ENCODE data around the gene CAB39. TPM values are rescaled to one million over a fixed set of nuclear protein-coding genes. Genes with fewer than 3 reads are reported as not detected.
"Not testable (repeated sequence)": the region's sequence is repeated elsewhere in the genome, so short reads cannot be mapped to it uniquely, and the experiment has no call there.

CAB39 gene
- total RNA-seq, 1 donor = 86.4 TPM

DNA sequence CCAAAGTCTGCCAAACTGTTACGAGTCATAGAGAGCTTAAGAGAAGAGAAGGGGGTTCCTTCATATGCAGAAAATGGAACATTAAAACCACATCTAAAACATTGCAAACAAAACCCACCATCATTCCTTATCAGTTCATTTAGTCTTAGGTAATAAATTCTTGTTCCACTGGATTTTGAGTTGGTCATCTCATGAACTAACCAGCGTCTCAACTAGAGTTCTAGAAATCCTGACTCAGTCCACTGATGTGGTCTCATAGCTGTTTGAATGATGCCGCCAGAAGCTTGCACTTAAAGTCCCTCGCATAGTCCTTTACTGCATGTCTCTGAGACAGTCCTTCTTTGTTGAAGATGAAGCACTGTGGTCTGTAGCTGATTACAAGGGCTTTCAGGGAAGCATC is 15.0 kb upstream of the CAB39 start:
- no peak overlapping the region for H3K4me3 ChIP-seq (ENCODE audit: low read depth, low read length)
- no peak for TF ChIP-seq CTCF (IDR thresholded peaks at IDR 0.05; ENCODE audit: insufficient read depth, low read depth, low read length)
- no peak for DNase-seq (ENCODE audit: low read depth)

DNA sequence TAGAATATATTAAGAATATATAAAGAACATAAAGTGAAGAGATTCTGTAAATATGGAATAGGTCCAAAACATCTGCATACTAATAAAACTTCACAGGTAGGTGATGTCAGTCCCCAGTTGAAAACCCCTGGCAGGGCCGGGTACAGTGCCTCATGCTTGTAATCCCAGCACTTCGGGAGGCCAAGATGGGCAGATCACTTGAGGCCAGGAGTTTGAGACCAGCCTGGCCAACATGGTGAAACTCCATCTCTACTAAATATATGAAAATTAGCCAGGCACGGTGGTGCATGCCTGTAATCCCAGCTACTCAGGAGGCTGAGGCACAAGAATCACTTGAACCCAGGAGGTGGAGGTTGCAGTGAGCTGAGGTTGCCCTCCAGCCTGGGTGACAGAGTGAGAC is 13.9 kb upstream of the CAB39 start:
- not testable (repeated sequence) for H3K4me3 ChIP-seq (ENCODE audit: low read depth, low read length); DNase-seq (ENCODE audit: low read depth)

DNA sequence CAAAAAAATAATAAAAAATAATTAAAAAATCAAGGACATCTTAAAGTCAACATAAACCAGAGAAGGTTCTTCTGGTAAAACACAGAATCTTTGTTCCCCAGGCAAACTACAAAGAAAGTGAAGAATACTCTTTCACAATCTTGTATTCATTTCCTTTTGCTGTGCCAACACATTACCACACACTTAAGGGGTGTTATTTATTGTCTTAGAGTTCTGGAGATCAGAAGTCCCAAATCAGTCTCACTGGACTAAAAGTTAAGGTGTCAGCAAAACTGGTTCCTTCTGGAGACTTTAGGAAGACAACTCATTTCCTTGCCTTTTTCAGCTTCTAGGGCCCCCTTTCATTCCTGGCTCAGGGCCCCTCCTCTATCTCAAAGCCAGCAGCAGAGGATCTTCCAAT is 12.2 kb upstream of the CAB39 start:
- TF ChIP-seq CTCF (IDR thresholded peaks at IDR 0.05; ENCODE audit: insufficient read depth, low read depth, low read length) = no peak
- no peak for DNase-seq (ENCODE audit: low read depth)
- no peak overlapping the region for H3K4me3 ChIP-seq (ENCODE audit: low read depth, low read length)

DNA sequence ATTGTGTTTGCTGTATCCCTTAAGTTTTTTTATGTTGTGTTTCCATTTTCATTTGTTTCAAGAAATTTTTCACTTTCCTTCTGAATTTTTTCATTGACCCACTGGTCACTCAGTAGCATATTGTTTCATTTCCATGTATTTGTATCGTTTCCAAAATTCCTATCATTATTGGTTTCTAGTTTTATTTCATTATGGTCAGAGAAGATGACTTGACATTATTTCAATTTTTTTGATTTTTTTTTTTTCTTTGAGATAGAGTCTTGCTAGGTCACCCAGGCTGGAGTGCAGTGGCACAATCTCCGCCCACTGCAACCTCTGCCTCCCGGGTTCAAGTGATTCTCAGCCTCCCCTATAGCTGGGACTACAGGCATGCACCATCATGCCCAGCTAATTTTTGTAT is 11.3 kb upstream of the CAB39 start:
- no peak overlapping the region for H3K4me3 ChIP-seq (ENCODE audit: low read depth, low read length)
- TF ChIP-seq CTCF (IDR thresholded peaks at IDR 0.05; ENCODE audit: insufficient read depth, low read depth, low read length) = no peak
- DNase-seq (ENCODE audit: low read depth) = no peak

GRCh38 chr2:230702457-230702856 is 10.2 kb upstream of the CAB39 start:
- not testable (repeated sequence) for H3K4me3 ChIP-seq (ENCODE audit: low read depth, low read length); DNase-seq (ENCODE audit: low read depth)

- no peak for TF ChIP-seq CTCF (IDR thresholded peaks at IDR 0.05; ENCODE audit: insufficient read depth, low read depth, low read length)
- no peak overlapping the region for H3K4me3 ChIP-seq (ENCODE audit: low read depth, low read length)
- no peak for DNase-seq (ENCODE audit: low read depth)
Measured at GRCh38 chr2:230703514-230703913, 9.1 kb upstream of the CAB39 start.

GRCh38 chr2:230706053-230706521 is 6.6 kb upstream of the CAB39 start:
- no peak for DNase-seq (ENCODE audit: low read depth)

More at GRCh38 chr2:230706053-230706521, 6.6 kb upstream of the CAB39 start:
- no peak overlapping the region for H3K4me3 ChIP-seq (ENCODE audit: low read depth, low read length)
- TF ChIP-seq CTCF (IDR thresholded peaks at IDR 0.05; ENCODE audit: insufficient read depth, low read depth, low read length) = no peak

All from fibroblast of villous mesenchyme (primary cell).